Fibroblast of lung (primary cell): ENCODE results near the gene TAS2R19. TPM values are rescaled to one million over a fixed set of nuclear protein-coding genes. Genes with fewer than 3 reads are reported as not detected.

Source experiments
- DNase-seq, 2 donors: peaks; one replicate each; pipeline versions ENCODE4 v3.0.0 to v3.0.0-alpha.2; 2010; ENCODE audit warnings: low read depth in 2 of 2
- H2AFZ ChIP-seq: 2 replicates; pipeline ENCODE4 v1.5.1; 2012; ENCODE audit warnings: low read length, control low read depth, inconsistent platforms
- H3K27ac ChIP-seq: 2 replicates; pipeline ENCODE4 v1.5.1; 2011; ENCODE audit warnings: low read length, control low read depth; ENCODE audit not compliant: insufficient read depth
- H3K27me3 ChIP-seq: 2 replicates; pipeline ENCODE4 v1.5.1; 2011; ENCODE audit warnings: mild to moderate bottlenecking, low read length; ENCODE audit not compliant: control insufficient read depth, insufficient read depth
- H3K36me3 ChIP-seq: 2 replicates; pipeline ENCODE4 v1.5.1; 2011; ENCODE audit warnings: low read length; ENCODE audit not compliant: control insufficient read depth, insufficient read depth
- H3K4me1 ChIP-seq: 2 replicates; pipeline ENCODE4 v1.5.1; 2011; ENCODE audit warnings: low read length; ENCODE audit not compliant: control insufficient read depth, insufficient read depth; ENCODE audit errors: extremely low read depth
- H3K4me2 ChIP-seq: 2 replicates; pipeline ENCODE4 v1.5.1; 2011; ENCODE audit warnings: low read length, control low read depth; ENCODE audit not compliant: insufficient read depth; ENCODE audit errors: extremely low read depth
- H3K4me3 ChIP-seq, 4 experiments: fragments of 200-600 bp in 1 of 4; sonication (generic) in 1 of 4; replicated peaks in 1 of 4; 2 replicates each; pipeline ENCODE4 v1.5.1; 2011 to 2016; ENCODE audit warnings: low read length in 4 of 4, low read depth in 3 of 4, mild to moderate bottlenecking in 3 of 4, control low read depth in 2 of 4, inconsistent platforms in 1 of 4, mixed read lengths in 1 of 4; ENCODE audit not compliant: insufficient read depth in 1 of 4; ENCODE audit errors: control extremely low read depth in 1 of 4
- H3K79me2 ChIP-seq: 2 replicates; pipeline ENCODE4 v1.5.1; 2012; ENCODE audit warnings: mild to moderate bottlenecking, low read length, inconsistent platforms; ENCODE audit not compliant: control insufficient read depth, insufficient read depth
- H3K9ac ChIP-seq: 2 replicates; pipeline ENCODE4 v1.5.1; 2011; ENCODE audit warnings: mild to moderate bottlenecking, low read length, control low read depth; ENCODE audit not compliant: insufficient read depth
- H3K9me3 ChIP-seq: 2 replicates; pipeline ENCODE4 v1.5.1; 2012; ENCODE audit warnings: low read depth, low read length; ENCODE audit not compliant: control insufficient read depth, insufficient read depth
- H4K20me1 ChIP-seq: 2 replicates; pipeline ENCODE4 v1.5.1; 2011; ENCODE audit warnings: low read length; ENCODE audit not compliant: control insufficient read depth, insufficient read depth; ENCODE audit errors: extremely low read depth
- EZH2 ChIP-seq: IDR thresholded peaks from 2 replicates; pipeline ENCODE4 v1.5.1; 2012; ENCODE audit warnings: low read length, control low read depth, mild to moderate bottlenecking; ENCODE audit errors: missing control alignments
- polyA plus RNA-seq, 2 donors: library from polyadenylated mRNA; depleted of rRNA in 1 of 2; stranded (reverse) in 1 of 2; unstranded in 1 of 2; fragments of >200 nt; gene quantifications; 2 replicates each; pipeline ENCODE4 v1.2.1, GENCODE V29; 2011 to 2012; ENCODE audit warnings: missing spikeins in 1 of 2
- total RNA-seq: library from RNA; depleted of rRNA; stranded (reverse); fragments of >200 nt; gene quantifications from 2 replicates; pipeline ENCODE4 v1.2.1, GENCODE V29; 2014
- TF ChIP-seq, protein P1 (sequence below), 2 donors: IDR thresholded peaks in 1 of 2; conservative IDR thresholded peaks in 1 of 2; 1 replicate in 1 of 2; 2 replicates in 1 of 2; pipeline ENCODE4 v1.5.1; 2011 to 2012; ENCODE audit warnings: low read length in 2 of 2, control low read depth in 1 of 2, inconsistent platforms in 1 of 2, low read depth in 1 of 2, mild to moderate bottlenecking in 1 of 2

Gene TAS2R19
- total and polyA plus RNA-seq, 2 donors (not counting 1 experiment from before 2014, with no cell fraction given) = 0.49 to 5.3 TPM

DNA sequence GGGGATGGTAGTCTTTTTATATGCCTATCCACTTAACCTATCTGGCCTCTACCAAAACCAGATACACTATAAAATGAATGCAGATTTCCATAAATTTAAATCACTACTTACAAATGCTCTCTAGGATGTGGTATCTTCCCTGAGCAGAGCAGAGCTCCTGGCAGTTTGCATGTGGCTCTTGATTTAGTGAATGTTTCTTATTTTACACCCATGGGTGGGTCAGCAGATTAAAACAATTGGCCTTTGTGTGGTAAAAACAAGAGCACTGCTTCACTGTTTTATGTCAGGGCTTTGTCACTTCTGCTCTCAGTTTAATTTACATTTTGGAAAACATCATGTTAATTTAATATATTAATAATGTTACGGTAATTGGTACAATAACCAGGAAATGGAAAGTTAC, 5.5 kb downstream of the TAS2R19 start:
- H3K79me2 ChIP-seq = no peaks in the 10 kb centered on the region
- no peaks in the 10 kb centered on the region for H3K9me3 ChIP-seq
- no peak overlapping the region for H2AFZ ChIP-seq
- H3K4me2 ChIP-seq = no peak overlapping the region
- H3K9ac ChIP-seq = no peak overlapping the region
- DNase-seq = no peak
- no peak overlapping the region for H3K4me3 ChIP-seq
- H3K27ac ChIP-seq = no peak overlapping the region
- no peaks in the 10 kb centered on the region for H4K20me1 ChIP-seq
- H3K36me3 ChIP-seq = no peaks in the 10 kb centered on the region
- H3K27me3 ChIP-seq = no peaks in the 10 kb centered on the region
- H3K4me1 ChIP-seq = no peaks in the 10 kb centered on the region
- no peak for TF ChIP-seq EZH2
- TF ChIP-seq, protein P1, sequence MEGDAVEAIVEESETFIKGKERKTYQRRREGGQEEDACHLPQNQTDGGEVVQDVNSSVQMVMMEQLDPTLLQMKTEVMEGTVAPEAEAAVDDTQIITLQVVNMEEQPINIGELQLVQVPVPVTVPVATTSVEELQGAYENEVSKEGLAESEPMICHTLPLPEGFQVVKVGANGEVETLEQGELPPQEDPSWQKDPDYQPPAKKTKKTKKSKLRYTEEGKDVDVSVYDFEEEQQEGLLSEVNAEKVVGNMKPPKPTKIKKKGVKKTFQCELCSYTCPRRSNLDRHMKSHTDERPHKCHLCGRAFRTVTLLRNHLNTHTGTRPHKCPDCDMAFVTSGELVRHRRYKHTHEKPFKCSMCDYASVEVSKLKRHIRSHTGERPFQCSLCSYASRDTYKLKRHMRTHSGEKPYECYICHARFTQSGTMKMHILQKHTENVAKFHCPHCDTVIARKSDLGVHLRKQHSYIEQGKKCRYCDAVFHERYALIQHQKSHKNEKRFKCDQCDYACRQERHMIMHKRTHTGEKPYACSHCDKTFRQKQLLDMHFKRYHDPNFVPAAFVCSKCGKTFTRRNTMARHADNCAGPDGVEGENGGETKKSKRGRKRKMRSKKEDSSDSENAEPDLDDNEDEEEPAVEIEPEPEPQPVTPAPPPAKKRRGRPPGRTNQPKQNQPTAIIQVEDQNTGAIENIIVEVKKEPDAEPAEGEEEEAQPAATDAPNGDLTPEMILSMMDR (conservative IDR thresholded peaks at IDR 0.05 in 1 of 2, IDR thresholded peaks at IDR 0.05 in 1 of 2; ENCODE audit: low read depth in 1 of 2, low read length in 2 of 2) = no peak

DNA sequence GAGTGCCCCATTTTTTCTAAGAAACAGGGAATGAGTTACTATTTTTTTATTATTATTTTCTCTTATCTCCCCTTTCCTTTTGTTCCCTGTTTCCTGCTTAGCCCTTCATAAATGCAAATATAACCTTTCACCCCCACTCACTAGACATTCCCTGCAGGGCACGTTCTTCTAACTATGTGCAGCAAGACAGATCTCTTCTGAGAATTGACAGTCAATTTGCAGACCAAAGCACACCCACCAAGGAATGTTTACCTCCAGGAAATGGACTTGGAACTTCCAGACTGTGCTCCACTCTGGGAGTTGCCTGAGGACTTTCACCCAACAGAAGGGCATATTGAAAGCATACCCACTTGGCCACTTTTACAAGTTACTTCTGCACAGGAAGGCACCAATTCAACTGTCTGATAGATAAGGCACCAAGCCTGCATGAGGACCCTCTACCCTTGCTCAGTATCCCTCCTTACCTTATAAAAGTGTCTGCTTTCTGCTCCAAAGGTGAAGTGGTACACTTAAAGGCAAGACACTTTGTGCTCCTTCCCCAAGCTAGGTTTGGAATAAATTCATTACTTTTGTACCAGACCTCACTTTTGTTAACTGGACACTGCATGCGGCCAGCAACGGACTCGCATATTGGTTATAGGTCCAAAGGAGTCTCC, 6.5 kb downstream of the TAS2R19 start:
- no peaks in the 10 kb centered on the region for H3K36me3 ChIP-seq
- TF ChIP-seq EZH2 = no peak
- TF ChIP-seq, protein P1 (conservative IDR thresholded peaks at IDR 0.05 in 1 of 2, IDR thresholded peaks at IDR 0.05 in 1 of 2; ENCODE audit: low read depth in 1 of 2, low read length in 2 of 2) = no peak
- no peaks in the 10 kb centered on the region for H3K79me2 ChIP-seq
- no peak overlapping the region for H3K4me2 ChIP-seq
- no peak overlapping the region for H3K9ac ChIP-seq
- no peak overlapping the region for H3K4me3 ChIP-seq
- H4K20me1 ChIP-seq = no peaks in the 10 kb centered on the region
- no peaks in the 10 kb centered on the region for H3K9me3 ChIP-seq
- no peaks in the 10 kb centered on the region for H3K27me3 ChIP-seq
- no peaks in the 10 kb centered on the region for H3K4me1 ChIP-seq
- DNase-seq = no peak
- no peak overlapping the region for H2AFZ ChIP-seq
- H3K27ac ChIP-seq = no peak overlapping the region

DNA sequence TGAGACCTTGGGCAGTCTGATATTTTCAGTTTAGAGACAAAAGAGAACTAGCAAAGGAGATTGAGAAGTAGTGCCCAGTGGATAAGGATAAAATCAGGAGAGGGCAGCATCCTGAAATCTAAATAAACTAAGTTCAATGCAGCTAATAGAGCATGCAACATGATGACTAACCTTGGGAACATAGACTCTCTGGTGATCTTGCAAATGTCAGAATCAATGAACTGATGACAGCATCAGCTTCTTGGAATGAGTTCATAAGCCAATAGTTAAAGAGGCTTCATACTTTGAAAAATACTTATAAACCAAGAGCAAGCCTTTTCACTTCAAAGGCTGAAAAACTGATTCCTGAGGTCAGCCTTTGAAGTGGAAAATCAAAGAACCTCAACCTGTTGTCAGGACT, 8.2 kb downstream of the TAS2R19 start:
- H3K27me3 ChIP-seq = no peaks in the 10 kb centered on the region
- H4K20me1 ChIP-seq = no peaks in the 10 kb centered on the region
- no peak overlapping the region for H3K4me2 ChIP-seq
- no peak for TF ChIP-seq EZH2
- TF ChIP-seq, protein P1 (conservative IDR thresholded peaks at IDR 0.05 in 1 of 2, IDR thresholded peaks at IDR 0.05 in 1 of 2; ENCODE audit: low read depth in 1 of 2, low read length in 2 of 2) = no peak
- DNase-seq = peak; percentile 5 to 44
- H3K9me3 ChIP-seq = no peaks in the 10 kb centered on the region
- no peaks in the 10 kb centered on the region for H3K79me2 ChIP-seq
- no peak overlapping the region for H3K27ac ChIP-seq
- no peak overlapping the region for H2AFZ ChIP-seq
- no peaks in the 10 kb centered on the region for H3K36me3 ChIP-seq
- no peak overlapping the region for H3K4me3 ChIP-seq
- no peaks in the 10 kb centered on the region for H3K4me1 ChIP-seq
- H3K9ac ChIP-seq = no peak overlapping the region
